Upper lobe of left lung (tissue), 4 donors: ENCODE data around the gene SLC2A2.

Experiments used
- CTCF ChIP-seq, 6 experiments: fragments of 450-650 bp in 4 of 6; fragments of 200-600 bp in 2 of 6; sonication (generic) in 2 of 6; IDR thresholded peaks; one replicate each; pipeline ENCODE4 v1.5.1; 2016 to 2019; ENCODE audit warnings: antibody characterized with exemption in 6 of 6
- EP300 ChIP-seq, 4 donors: sonication (generic); formaldehyde crosslinking; IDR thresholded peaks; one replicate each; pipeline ENCODE4 v1.5.1; 2017; ENCODE audit warnings: antibody characterized with exemption in 4 of 4, control low read depth in 2 of 4
- POLR2A ChIP-seq, 4 donors: fragments of 450-650 bp; IDR thresholded peaks; one replicate each; pipeline ENCODE4 v1.5.1; 2016 to 2017; ENCODE audit warnings: antibody characterized with exemption in 4 of 4, mild to moderate bottlenecking in 2 of 4
- POLR2AphosphoS5 ChIP-seq, 2 donors: sonication (generic); formaldehyde crosslinking; IDR thresholded peaks; one replicate each; pipeline ENCODE4 v1.5.1; 2017; ENCODE audit warnings: antibody characterized with exemption in 2 of 2

DNA sequence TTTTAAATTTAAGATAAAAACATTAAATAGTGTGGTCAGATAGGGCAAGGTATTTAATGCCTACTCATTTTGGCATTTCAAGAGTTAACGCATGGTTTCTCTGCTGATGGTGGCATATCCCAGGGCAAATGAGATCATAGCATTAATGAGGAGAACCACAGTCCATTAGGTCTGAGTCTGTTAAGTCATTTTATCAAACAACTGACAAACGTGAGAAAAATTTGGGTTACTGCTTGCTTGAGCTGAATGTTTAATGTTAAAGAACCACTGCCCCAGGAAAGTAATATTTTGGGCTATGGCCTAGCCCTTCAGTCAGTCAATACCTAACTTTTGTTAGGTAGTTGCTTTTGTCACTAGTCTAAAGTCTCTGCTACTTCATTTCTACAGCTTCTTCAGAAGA lies 37.9 kb upstream of the SLC2A2 start:
- TF ChIP-seq CTCF (IDR thresholded peaks at IDR 0.05), result no peak
- TF ChIP-seq POLR2A (IDR thresholded peaks at IDR 0.05), result no peak
- no peak for TF ChIP-seq POLR2AphosphoS5 (IDR thresholded peaks at IDR 0.05)
- TF ChIP-seq EP300 (IDR thresholded peaks at IDR 0.05), result no peak
